ENCODE measurements around the gene ABCB4. TPM values are rescaled to one million over a fixed set of nuclear protein-coding genes. Genes with fewer than 3 reads are reported as not detected.

The ABCB4 gene
- total RNA-seq, 1 experiment from 2014 or later = not detected

DNA sequence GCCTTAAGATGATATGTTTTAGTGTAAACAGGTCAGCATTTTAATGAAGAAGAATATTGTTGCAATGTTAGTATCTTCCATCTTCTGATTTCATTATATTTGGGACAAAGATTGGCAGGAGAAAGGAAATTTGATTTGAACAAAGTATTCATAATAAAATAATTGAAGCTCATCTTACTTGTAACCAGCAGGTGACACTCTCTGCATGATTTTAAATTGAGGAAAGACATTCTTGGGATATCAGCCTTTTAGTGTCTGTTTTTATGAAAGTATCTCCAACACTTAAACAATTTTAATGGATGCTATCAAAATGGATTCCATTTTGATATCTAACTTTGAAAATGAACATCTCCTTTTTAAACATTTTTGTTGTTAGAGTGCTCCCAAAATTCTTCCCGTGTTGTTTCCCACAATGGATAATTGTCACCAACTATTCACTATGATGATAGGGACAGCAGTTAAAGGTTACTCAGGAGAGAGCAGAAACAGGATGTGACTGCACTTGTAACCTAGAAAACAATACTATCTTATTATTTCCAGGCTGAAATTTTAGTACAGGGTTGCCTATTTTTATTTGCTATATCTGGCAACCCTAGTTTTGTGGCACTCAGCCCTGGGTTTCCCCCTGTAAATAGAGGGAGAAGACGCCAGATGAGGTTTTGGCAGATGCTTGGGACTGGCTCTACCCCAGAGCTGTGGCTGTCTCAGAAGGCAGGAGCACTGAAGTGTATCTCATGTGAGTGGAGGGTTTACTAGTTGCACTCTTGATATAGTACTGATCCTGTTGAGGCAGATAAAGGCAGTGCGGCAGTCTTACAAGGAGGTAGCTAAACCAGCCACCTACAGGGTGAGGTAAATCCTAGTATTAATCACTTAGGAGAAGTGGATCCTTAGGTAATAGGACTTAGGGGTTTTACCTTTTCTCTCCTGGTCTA is 31.0 kb upstream of the ABCB4 start:
- TF ChIP-seq, protein P1, sequence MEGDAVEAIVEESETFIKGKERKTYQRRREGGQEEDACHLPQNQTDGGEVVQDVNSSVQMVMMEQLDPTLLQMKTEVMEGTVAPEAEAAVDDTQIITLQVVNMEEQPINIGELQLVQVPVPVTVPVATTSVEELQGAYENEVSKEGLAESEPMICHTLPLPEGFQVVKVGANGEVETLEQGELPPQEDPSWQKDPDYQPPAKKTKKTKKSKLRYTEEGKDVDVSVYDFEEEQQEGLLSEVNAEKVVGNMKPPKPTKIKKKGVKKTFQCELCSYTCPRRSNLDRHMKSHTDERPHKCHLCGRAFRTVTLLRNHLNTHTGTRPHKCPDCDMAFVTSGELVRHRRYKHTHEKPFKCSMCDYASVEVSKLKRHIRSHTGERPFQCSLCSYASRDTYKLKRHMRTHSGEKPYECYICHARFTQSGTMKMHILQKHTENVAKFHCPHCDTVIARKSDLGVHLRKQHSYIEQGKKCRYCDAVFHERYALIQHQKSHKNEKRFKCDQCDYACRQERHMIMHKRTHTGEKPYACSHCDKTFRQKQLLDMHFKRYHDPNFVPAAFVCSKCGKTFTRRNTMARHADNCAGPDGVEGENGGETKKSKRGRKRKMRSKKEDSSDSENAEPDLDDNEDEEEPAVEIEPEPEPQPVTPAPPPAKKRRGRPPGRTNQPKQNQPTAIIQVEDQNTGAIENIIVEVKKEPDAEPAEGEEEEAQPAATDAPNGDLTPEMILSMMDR (conservative IDR thresholded peaks at IDR 0.05) = peak; percentile 67
- no peak for TF ChIP-seq EZH2 (IDR thresholded peaks at IDR 0.05; ENCODE audit: low read depth)
- no TSS peak for BruUV-seq (replicated peaks)
- ChIA-PET CTCF (interaction anchor here (0.7 to 1.5 kb wide), 4 partner anchors 380 to 663 kb away, joined by 3 to 7 read pairs (median 3); no protein-coding TSS in a partner anchor), POLR2A (ENCODE audit: unreplicated experiment) (interaction anchor here (0.8 kb wide), 1 partner anchor 673 kb away, joined by 11 read pairs; no protein-coding TSS in a partner anchor)
- no peaks in the 10 kb centered on the region for H3K36me3 ChIP-seq (ENCODE audit: low read depth)
- H3K27ac ChIP-seq = no peak overlapping the region
- no peaks in the 10 kb centered on the region for H3F3A ChIP-seq (ENCODE audit: insufficient read depth, low read depth)
- intact Hi-C loops (cut with micrococcal nuclease; ENCODE audit: unreplicated experiment) = loop anchor here (1.0 to 10.0 kb wide), 6 partner anchors 56 to 605 kb away; partner anchors contain the start of gene RUNDC3B
- H3K9me2 ChIP-seq (ENCODE audit: insufficient read depth) = no peaks in the 10 kb centered on the region
- no peak overlapping the region for H3K4me3 ChIP-seq
- no peaks in the 10 kb centered on the region for H3K4me1 ChIP-seq (replicated peaks; ENCODE audit: insufficient read depth)
- no peaks in the 10 kb centered on the region for H3K79me2 ChIP-seq (ENCODE audit: low read depth)
- DNase-seq = no peak
- H3K4me2 ChIP-seq = no peak overlapping the region
- H4K20me1 ChIP-seq (ENCODE audit: insufficient read depth) = no peaks in the 10 kb centered on the region
- 0 out of 2 replicates have a peak overlapping the region, but pooled peaks have one; percentile 4 for H2AFZ ChIP-seq
- no peaks in the 10 kb centered on the region for H3K9me3 ChIP-seq (ENCODE audit: insufficient read depth, low read depth)
- H3K27me3 ChIP-seq (ENCODE audit: insufficient read depth, low read depth) = no peaks in the 10 kb centered on the region

DNA sequence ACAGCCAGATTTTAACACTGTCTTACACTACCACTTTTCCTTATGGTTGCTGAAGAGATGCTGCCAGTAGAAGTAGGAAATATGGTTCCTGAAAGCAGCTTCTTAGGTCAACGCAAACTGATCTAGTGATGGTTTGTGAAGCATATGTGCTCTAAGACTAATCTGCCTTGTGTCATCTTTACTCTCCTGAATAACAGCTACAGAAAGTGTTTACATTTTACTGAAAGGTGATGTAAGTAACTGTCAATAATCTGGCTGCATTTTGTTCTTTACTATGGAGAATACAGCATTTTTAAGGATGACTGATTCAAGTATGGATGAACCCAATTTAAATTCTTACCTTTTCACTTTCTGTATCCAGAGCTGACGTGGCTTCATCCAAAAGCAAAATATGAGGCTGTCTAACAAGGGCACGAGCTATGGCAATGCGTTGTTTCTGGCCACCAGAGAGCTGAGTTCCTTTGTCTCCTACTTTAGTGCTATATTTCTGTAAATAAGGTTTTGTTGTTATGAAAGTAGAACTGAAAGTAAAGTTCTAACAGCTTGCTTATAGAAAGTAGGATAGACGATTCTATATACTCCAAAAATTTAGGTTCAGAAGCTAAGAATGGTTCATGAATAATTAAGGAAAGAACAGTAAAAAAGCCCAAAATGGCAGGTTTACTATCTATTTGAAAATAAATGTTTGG is 30.2 kb upstream of the ABCB4 start:
- H3K9me3 ChIP-seq (ENCODE audit: insufficient read depth, low read depth) = no peaks in the 10 kb centered on the region
- POLR2A ChIA-PET (ENCODE audit: unreplicated experiment) = interaction anchor here (0.8 kb wide), 1 partner anchor 672 kb away, joined by 11 read pairs; no protein-coding TSS in a partner anchor
- BruUV-seq (replicated peaks) = no TSS peak
- no peaks in the 10 kb centered on the region for H3K4me1 ChIP-seq (replicated peaks; ENCODE audit: insufficient read depth)
- no peak overlapping the region for H3K27ac ChIP-seq
- no peak overlapping the region for H3K4me2 ChIP-seq
- H3K36me3 ChIP-seq (ENCODE audit: low read depth) = no peaks in the 10 kb centered on the region
- TF ChIP-seq EZH2 (IDR thresholded peaks at IDR 0.05; ENCODE audit: low read depth) = no peak
- TF ChIP-seq, protein P1 (conservative IDR thresholded peaks at IDR 0.05) = no peak
- H3F3A ChIP-seq (ENCODE audit: insufficient read depth, low read depth) = no peaks in the 10 kb centered on the region
- no peaks in the 10 kb centered on the region for H4K20me1 ChIP-seq (ENCODE audit: insufficient read depth)
- no peak for DNase-seq
- no peak overlapping the region for H3K4me3 ChIP-seq
- intact Hi-C loops (cut with micrococcal nuclease; ENCODE audit: unreplicated experiment) = loop anchor here (1.0 to 10.0 kb wide), 6 partner anchors 57 to 606 kb away; partner anchors contain the start of gene RUNDC3B
- CTCF ChIA-PET = interaction anchor here (0.7 to 1.5 kb wide), 4 partner anchors 381 to 664 kb away, joined by 3 to 7 read pairs (median 3); no protein-coding TSS in a partner anchor
- H2AFZ ChIP-seq = 0 out of 2 replicates have a peak overlapping the region, but pooled peaks have one; percentile 4
- H3K79me2 ChIP-seq (ENCODE audit: low read depth) = no peaks in the 10 kb centered on the region
- H3K27me3 ChIP-seq (ENCODE audit: insufficient read depth, low read depth) = no peaks in the 10 kb centered on the region
- H3K9me2 ChIP-seq (ENCODE audit: insufficient read depth) = no peaks in the 10 kb centered on the region

DNA sequence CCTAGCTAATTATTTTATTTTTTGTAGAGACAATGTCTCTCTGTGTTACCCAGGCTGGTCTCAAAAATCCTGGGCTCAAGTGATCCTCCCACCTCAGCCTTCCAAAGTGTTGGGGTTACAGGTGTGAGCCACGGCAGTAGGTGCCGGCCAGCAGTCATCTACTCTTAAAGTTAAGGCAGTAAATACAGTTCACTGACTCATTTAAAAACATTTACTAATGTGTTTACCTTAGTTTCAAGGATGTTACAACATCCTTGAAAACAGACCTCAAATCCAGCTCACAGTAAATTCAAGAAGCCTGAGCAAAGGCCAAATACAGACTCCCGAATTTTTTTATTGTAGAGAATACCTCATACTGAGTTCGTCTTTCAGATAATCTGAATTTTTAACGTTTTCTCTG is 29.6 kb upstream of the ABCB4 start:
- no peaks in the 10 kb centered on the region for H3K4me1 ChIP-seq (replicated peaks; ENCODE audit: insufficient read depth)
- CTCF ChIA-PET = interaction anchor here (1.5 kb wide), 1 partner anchor 382 kb away, joined by 7 read pairs; no protein-coding TSS in a partner anchor
- H3K4me2 ChIP-seq = no peak overlapping the region
- intact Hi-C loops (cut with micrococcal nuclease; ENCODE audit: unreplicated experiment) = loop anchor here (5.0 to 10.0 kb wide), 2 partner anchors 57 to 120 kb away; partner anchors contain the start of gene RUNDC3B
- peak overlapping the region; percentile 55; the same call in 1 of the 2 replicates for H2AFZ ChIP-seq
- H3K27me3 ChIP-seq (ENCODE audit: insufficient read depth, low read depth) = no peaks in the 10 kb centered on the region
- H3F3A ChIP-seq (ENCODE audit: insufficient read depth, low read depth) = no peaks in the 10 kb centered on the region
- H3K79me2 ChIP-seq (ENCODE audit: low read depth) = no peaks in the 10 kb centered on the region
- TF ChIP-seq, protein P1 (conservative IDR thresholded peaks at IDR 0.05) = no peak
- no peak for TF ChIP-seq EZH2 (IDR thresholded peaks at IDR 0.05; ENCODE audit: low read depth)
- H3K9me3 ChIP-seq (ENCODE audit: insufficient read depth, low read depth) = no peaks in the 10 kb centered on the region
- H4K20me1 ChIP-seq (ENCODE audit: insufficient read depth) = no peaks in the 10 kb centered on the region
- H3K27ac ChIP-seq = no peak overlapping the region
- no peak for DNase-seq
- H3K36me3 ChIP-seq (ENCODE audit: low read depth) = no peaks in the 10 kb centered on the region
- no peaks in the 10 kb centered on the region for H3K9me2 ChIP-seq (ENCODE audit: insufficient read depth)
- POLR2A ChIA-PET (ENCODE audit: unreplicated experiment) = no interaction called here
- no TSS peak for BruUV-seq (replicated peaks)
- H3K4me3 ChIP-seq = no peak overlapping the region

Measured in PC-9 (cell line).